Dedifferentiated amniotic fluid mesenchymal stem cell (primary cell): ENCODE data around the gene ACBD6.

ENCODE experiments used
- DNase-seq: peaks from one replicate; pipeline ENCODE4 v3.0.0-alpha.2; 2016; ENCODE audit errors: extremely low spot score

ACBD6 gene

DNA sequence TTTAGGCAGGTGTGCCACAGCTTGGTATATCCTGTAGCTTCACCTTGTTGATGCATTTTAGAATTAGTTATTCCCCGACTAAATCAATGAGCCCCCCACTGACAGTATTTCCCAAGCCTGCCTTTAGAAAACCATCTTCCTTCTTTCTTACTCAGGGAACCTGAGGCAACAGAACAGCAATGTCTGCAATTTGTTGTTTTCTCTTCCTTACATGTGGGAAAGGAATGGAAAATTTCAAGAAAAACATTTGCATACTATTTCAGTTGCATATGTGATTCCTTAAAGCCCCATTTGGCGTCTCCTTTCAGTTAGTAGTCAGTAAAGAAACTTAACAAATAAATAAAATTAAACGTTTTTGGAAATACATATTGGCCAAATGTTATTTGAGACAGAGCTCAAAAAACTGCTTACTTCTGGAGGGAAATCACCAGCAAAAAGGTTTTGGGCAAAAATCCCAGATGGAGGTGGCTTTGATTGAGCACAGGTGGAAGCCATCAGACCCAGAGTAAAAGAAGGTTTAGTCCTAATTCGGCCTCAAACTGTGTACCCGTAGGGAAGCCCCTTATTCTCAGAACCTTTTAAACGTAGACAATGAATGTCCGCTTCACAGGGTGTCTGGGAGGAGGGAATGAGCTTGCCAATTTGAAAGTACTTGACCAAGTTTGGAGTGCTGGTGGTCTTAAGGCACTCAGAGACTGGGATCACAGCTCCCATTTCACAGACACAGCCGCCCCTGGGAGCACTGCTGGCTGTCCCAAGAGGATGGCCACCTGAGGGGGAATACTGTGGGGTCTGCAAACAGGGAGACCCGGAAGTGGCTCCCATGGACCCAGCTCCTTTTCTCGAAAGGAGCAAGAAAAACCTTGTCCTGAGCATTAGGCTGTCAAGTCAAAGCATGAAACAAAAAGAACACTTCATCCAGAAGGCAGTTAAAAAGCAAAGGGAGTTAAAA, 263.0 kb downstream of the ACBD6 start:
- DNase-seq, result no peak

DNA sequence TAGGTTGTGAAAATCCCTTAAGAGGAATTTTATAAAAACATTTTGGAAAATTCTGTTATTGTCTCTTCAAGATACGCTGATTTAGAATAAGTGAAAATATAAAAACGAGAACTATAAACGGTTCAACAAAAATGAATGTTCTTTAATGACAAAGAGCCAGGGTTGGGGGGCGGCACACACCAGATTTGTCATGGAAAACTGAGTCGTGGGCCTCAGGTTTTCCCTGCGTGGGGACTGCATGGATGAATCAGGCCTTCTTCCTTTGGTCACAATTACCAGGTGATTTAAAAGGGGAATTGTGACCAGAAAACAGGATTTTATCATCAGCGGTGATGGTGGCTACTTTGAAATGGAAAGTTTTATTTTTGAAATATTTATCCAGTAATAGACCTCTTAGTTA, 263.7 kb downstream of the ACBD6 start:
- DNase-seq, result no peak
